Peyer's patch (tissue), 4 donors: ENCODE data around the gene PDZD11.

ENCODE experiments used
- CTCF ChIP-seq, 6 experiments: fragments of 450-650 bp in 4 of 6; fragments of 200-600 bp in 2 of 6; sonication (generic) in 1 of 6; IDR thresholded peaks; one replicate each; pipeline ENCODE4 v1.5.1; 2017 to 2019; ENCODE audit warnings: antibody characterized with exemption in 6 of 6, mild to moderate bottlenecking in 3 of 6, moderate library complexity in 1 of 6
- POLR2A ChIP-seq, 2 donors: fragments of 450-650 bp; IDR thresholded peaks; one replicate each; pipeline ENCODE4 v1.5.1; 2017; ENCODE audit warnings: antibody characterized with exemption in 2 of 2, mild to moderate bottlenecking in 2 of 2, moderate library complexity in 2 of 2

GRCh38 chrX:70262952-70263567 is 26.7 kb downstream of the PDZD11 start:
- peak in 4 of 6 experiments; percentile 21 to 66 (median 62) for TF ChIP-seq CTCF (IDR thresholded peaks at IDR 0.05)
- TF ChIP-seq POLR2A (IDR thresholded peaks at IDR 0.05), result no peak
